WERI-Rb-1 (cell line): Measurements from ENCODE around the gene ZMAT5.

Source experiments
- DNase-seq: peaks from one replicate; pipeline ENCODE4 v3.0.0-alpha.2; 2020
- H3K27ac ChIP-seq: fragments of 250-450 bp; sonication (Bioruptor Pico); 2 replicates; pipeline ENCODE4 v1.5.1; 2020; ENCODE audit warnings: mild to moderate bottlenecking, moderate library complexity
- H3K27me3 ChIP-seq: fragments of 250-450 bp; sonication (Bioruptor Pico); 2 replicates; pipeline ENCODE4 v1.5.1; 2021; ENCODE audit warnings: mild to moderate bottlenecking, low read depth, moderate library complexity; ENCODE audit not compliant: insufficient read depth, severe bottlenecking
- H3K36me3 ChIP-seq: fragments of 250-450 bp; sonication (Bioruptor Pico); 2 replicates; pipeline ENCODE4 v1.5.1; 2020; ENCODE audit warnings: mild to moderate bottlenecking, moderate library complexity
- H3K4me3 ChIP-seq: 2 replicates; pipeline ENCODE4 v1.5.1; 2011; ENCODE audit warnings: low read depth, mild to moderate bottlenecking, control low read depth, low read length
- H3K9me3 ChIP-seq: fragments of 250-450 bp; sonication (Bioruptor Pico); 2 replicates; pipeline ENCODE4 v1.5.1; 2021; ENCODE audit warnings: mild to moderate bottlenecking, moderate library complexity; ENCODE audit not compliant: severe bottlenecking
- CTCF ChIP-seq: IDR thresholded peaks from 2 replicates; pipeline ENCODE4 v1.5.1; 2011; ENCODE audit warnings: low read depth, mild to moderate bottlenecking, control low read depth, inconsistent platforms, low read length

ZMAT5 gene

GRCh38 chr22:29697853-29698598 lies 68.8 kb downstream of the ZMAT5 start:
- Histone ChIP-seq H3K27ac (no peak overlapping the region), H3K9me3 (no peaks in the 10 kb centered on the region), H3K27me3 (no peaks in the 10 kb centered on the region), H3K4me3 (no peak overlapping the region), H3K36me3 (peaks cover 16% of the 10 kb centered on the region)
- DNase-seq = no peak
- no peak for TF ChIP-seq CTCF

GRCh38 chr22:29695129-29695926 lies 71.5 kb downstream of the ZMAT5 start:
- no peak for DNase-seq
- Histone ChIP-seq H3K27ac (no peak overlapping the region), H3K36me3 (peaks cover 16% of the 10 kb centered on the region), H3K9me3 (no peaks in the 10 kb centered on the region), H3K27me3 (no peaks in the 10 kb centered on the region), H3K4me3 (no peak overlapping the region)
- TF ChIP-seq CTCF = no peak

- Histone ChIP-seq H3K9me3 (no peaks in the 10 kb centered on the region), H3K4me3 (no peak overlapping the region), H3K36me3 (peaks cover 16% of the 10 kb centered on the region), H3K27me3 (no peaks in the 10 kb centered on the region), H3K27ac (no peak overlapping the region)
- TF ChIP-seq CTCF = no peak
- no peak for DNase-seq
These were observed 73.1 kb downstream of the ZMAT5 start for GRCh38 chr22:29693671-29694070.

GRCh38 chr22:29693161-29693560 lies 73.6 kb downstream of the ZMAT5 start:
- Histone ChIP-seq H3K36me3 (peaks cover 16% of the 10 kb centered on the region), H3K27ac (no peak overlapping the region), H3K27me3 (no peaks in the 10 kb centered on the region), H3K4me3 (no peak overlapping the region), H3K9me3 (no peaks in the 10 kb centered on the region)
- no peak for DNase-seq
- no peak for TF ChIP-seq CTCF

GRCh38 chr22:29692327-29692640 lies 74.5 kb downstream of the ZMAT5 start:
- Histone ChIP-seq H3K9me3 (no peaks in the 10 kb centered on the region), H3K36me3 (peaks cover 16% of the 10 kb centered on the region), H3K27me3 (no peaks in the 10 kb centered on the region), H3K4me3 (no peak overlapping the region), H3K27ac (no peak overlapping the region)
- no peak for TF ChIP-seq CTCF
- DNase-seq = no peak
